ENCODE results near the gene PILRB. TPM values are rescaled to one million over a fixed set of nuclear protein-coding genes. Genes with fewer than 3 reads are reported as not detected.
"Not testable (repeated sequence)": the region's sequence is repeated elsewhere in the genome, so short reads cannot be mapped to it uniquely, and the experiment has no call there.

PILRB gene
- total RNA-seq, result 10 to 100 TPM; 11.6 to 12.5 TPM
- long read RNA-seq, partial matches to known transcripts, result 0 of 3 reads
- long read RNA-seq, other reads (novel, unspliced or antisense), result 2 of 3 reads

DNA sequence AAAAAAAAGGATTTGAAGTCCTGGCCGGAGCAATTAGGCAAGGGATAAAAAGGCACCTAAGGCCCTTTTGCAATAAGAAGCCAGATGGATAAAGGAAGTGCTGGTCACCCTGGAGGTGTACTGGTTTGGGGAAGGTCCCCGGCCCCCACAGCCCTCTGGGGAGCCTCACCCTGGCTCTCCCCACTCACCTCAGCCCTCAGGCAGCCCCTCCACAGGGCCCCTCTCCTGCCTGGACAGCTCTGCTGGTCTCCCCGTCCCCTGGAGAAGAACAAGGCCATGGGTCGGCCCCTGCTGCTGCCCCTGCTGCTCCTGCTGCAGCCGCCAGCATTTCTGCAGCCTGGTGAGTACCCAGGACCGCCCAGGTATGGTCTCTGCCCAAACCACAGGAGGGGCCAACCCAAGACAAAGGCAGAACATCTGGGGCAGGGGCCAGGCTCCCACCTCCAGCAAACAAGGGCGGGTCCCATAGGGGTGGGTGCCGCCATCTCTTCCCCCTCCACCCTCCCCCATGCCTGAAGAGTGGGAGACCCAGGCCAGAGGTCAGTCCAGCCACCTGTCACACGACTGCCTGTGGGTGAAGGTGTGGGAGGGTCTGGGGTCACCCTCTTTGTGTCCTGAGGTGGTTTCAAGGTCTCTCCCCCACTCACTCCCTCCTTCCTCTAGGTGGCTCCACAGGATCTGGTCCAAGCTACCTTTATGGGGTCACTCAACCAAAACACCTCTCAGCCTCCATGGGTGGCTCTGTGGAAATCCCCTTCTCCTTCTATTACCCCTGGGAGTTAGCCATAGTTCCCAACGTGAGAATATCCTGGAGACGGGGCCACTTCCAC is at the start of gene PILRB:
TSS of gene PILRB (plus strand) at position 91 of the 830 bp plus-strand sequence. CDS start at position 277, 186 bp downstream.
- DNase-seq (no peak), ATAC-seq (no peak)
- intact Hi-C loops (cut with DNase I), result no loop called here

- ATAC-seq; intact Hi-C loops (cut with DNase I); DNase-seq: not testable (repeated sequence)
These were observed 39.6 kb upstream of the PILRB start for GRCh38 chr7:100318329-100318728.

DNA sequence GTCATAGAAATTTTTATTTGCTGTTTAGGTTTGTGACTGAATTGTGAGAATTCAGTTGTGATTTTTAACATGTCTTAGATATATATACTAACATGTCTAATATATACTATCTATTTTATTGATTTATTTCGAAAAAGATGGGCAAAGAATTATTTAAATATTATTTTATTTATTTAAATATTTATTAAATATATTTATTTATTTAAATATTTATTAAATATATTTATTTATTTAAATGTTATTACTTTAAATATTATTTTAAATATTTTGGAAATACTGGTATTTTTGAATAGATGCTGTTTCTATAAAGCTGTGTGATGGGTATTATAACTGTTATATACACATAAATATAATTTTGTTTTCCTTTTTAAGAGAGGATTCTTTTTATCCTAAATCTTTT is 36.3 kb upstream of the PILRB start:
- intact Hi-C loops (cut with DNase I); ATAC-seq; DNase-seq: not testable (repeated sequence)

DNA sequence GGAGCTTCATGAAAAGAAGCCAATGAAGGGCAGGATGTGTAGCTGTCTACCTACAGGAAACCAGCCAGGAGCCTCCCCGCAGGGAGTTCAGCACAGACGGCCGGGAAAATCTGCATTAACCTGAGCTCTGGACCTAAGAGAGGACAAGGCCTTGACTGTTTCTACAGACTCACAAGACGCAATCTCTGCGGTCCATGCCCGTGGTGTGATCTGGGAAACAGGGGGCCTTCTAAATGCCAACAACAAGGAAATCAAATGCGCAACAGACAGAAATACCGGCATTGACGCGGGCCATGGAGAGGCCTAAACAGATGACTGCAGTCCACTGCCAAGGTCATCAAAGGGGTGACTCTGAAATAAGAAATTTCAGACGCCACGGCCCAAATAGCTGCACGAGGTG is 33.7 kb upstream of the PILRB start:
- intact Hi-C loops (cut with DNase I); ATAC-seq; DNase-seq: not testable (repeated sequence)

DNA sequence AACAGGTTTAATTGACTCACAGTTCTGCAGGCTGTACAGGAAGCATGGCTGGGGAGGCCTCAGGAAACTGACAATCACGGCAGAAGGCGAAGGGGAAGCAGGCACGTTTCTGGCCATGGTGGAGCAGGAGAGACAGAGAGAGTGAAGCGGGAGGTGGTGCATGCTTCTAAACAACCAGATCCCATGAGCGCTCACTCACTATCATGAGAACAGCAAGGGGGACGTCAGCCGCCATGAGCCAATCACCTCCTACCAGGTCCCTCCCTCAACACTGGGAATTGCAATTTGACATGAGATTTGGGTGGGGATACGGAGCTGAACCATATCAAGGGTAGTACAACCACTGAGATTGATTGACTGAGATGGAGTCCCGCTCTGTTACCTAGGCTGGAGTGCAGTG is 32.2 kb upstream of the PILRB start:
- DNase-seq; intact Hi-C loops (cut with DNase I); ATAC-seq: not testable (repeated sequence)

DNA sequence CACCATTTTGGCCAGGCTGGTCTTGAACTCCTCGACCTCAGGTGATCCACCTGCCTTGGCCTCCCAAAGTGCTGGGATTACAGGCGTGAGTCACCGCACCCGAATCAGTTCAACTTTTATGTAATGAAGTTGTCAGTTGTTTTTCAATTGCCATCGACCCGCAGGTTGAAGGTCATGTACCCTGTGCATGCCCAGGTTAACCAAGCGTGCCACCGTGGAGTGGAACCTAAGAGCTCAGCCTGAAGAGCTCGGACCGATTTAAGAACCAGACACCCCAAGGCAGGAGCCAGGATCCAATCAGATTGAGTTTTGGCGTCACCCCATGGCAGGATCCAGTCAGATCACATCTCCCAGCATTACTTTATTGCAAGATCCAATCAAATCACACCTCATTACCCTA is 31.0 kb upstream of the PILRB start:
- intact Hi-C loops (cut with DNase I); ATAC-seq; DNase-seq: not testable (repeated sequence)

DNA sequence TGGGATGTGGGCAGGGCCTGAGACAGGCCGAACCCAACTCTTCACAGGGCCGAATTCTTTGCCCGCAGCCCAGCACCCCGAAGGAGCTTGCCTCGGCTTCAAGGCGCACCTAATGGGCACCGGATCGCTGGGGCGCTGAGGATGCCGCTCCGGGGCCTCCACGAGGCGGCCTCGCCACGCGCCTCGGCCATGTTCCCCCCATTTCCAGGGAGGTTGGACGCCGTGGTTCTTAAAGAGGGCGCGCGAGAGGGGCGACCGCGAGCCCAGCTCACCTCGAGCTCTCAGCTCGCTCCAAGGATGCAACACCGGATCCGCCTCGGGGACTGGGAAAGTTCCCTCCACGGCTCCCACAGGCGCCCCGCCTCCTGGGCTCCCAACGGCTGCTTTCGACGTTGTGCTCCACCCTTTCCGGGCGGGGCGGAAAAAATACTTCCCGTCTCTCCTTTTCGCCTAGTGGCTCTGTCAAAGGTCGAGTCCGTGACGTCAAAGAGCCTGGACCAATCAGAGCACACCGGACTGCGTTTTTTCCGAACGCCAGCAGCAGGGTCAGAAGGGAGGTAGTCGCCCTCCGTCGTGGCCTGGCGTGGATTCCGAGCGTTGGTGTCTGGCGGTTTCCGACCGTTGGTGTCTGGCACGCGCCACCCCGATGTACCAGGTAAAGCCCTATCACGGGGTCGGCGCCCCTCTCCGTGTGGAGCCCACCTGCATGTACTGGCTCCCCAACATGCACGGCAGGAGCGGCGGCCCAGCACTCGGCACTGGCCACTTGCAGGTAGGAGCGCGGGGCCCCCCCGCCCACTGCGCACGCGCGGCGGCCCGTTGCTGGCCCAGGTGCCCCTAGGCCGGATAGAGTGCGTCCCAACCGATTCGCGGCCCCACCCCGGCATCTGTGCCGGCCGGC is 22.1 kb upstream of the PILRB start:
- DNase-seq, result peak; percentile 95
- peak; percentile 99 for ATAC-seq
- intact Hi-C loops (cut with DNase I), result not testable (repeated sequence)

GRCh38 chr7:100338083-100338696 is 19.7 kb upstream of the PILRB start:
- ATAC-seq; DNase-seq; intact Hi-C loops (cut with DNase I): not testable (repeated sequence)

- DNase-seq; ATAC-seq; intact Hi-C loops (cut with DNase I): not testable (repeated sequence)
These were observed 16.6 kb upstream of the PILRB start for GRCh38 chr7:100341286-100341685.

DNA sequence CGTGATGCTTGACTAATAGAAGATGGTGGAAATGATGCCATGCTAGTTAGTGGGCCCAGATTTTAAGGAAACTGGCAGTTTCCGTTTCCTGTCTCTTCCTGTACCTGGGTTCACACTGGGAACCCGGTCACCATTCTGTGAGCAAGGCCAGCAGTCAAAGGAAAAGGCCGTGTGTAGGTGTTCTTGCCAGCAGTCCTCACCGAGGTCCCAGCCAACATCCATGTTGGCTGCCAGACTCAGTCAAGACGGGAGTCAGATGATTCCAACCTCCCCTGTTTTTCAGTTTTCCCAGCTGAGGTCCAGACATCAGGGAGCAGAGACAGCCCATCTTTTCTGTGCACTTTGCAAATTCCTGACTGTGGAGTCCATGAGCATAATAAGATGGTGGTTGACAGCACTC is 15.2 kb upstream of the PILRB start:
- intact Hi-C loops (cut with DNase I), result no loop called here
- DNase-seq (no peak), ATAC-seq (peak in 1 of 2 donors; percentile 58)

DNA sequence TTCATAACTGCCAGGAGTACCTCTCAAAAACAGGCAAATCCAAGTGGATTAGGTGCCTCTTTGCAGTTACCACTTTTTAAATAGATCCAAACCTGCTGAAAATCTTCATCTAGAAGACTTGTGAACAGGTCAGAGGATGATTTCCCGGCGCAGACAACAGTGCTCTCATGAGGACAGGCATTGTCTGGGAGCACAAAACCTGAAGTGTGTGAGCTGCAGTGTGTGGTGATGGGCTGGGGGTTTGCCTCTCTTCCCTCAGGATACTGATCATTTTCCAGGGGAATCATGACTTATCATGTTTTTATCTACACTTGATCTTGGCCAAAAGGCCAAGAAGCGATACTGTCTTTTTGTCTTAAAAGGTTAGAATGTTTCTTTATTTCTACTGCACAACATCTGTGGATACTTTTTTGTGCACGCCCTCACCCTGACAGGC is 13.8 kb upstream of the PILRB start:
- DNase-seq; ATAC-seq; intact Hi-C loops (cut with DNase I): not testable (repeated sequence)

DNA sequence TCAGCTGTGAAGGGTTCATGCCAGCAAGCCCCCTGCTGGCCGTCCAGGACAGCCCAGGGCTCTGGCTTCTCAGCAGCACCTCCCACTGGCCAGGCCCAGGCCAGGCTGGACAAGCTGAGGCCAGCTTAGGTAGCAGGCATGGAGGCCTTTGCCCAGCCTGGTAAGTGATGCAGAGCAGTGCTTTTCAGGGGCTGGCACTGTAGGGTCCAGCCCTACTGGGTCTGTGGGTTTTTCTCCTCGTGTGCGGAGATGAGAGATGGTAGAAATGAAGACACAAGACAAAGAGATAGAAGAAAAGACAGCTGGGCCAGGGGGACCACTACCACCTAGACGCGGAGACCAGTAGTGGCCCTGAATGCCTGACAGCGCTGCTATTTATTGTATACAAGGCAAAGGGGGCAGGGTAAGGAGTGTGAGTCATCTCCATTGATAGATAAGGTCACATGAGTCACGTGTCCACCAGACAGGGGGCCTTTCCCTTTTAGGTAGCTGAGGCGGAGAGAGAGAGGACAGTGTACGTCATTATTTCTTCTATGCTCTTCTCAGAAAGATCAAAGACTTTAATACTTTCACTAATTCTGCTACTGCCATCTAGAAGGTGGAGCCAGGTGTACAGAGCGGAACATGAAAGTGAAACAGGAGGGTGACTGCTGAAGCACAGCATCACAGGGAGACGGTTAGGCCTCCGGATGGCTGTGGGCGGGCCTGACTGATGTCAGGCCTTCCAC is 13.2 kb upstream of the PILRB start:
- intact Hi-C loops (cut with DNase I), result not testable (repeated sequence)
- ATAC-seq (peak; percentile 88 to 90), DNase-seq (peak; percentile 48)

GRCh38 chr7:100345288-100345672 is 12.6 kb upstream of the PILRB start:
- intact Hi-C loops (cut with DNase I), result not testable (repeated sequence)
- ATAC-seq, result peak; percentile 39 to 76
- DNase-seq, result peak; percentile 80

- DNase-seq, result no peak
- no peak for ATAC-seq
- intact Hi-C loops (cut with DNase I), result no loop called here
These were observed 11.0 kb upstream of the PILRB start for GRCh38 chr7:100346921-100347320.

GRCh38 chr7:100348805-100349204 is 9.1 kb upstream of the PILRB start:
- DNase-seq, result no peak
- intact Hi-C loops (cut with DNase I), result no loop called here
- ATAC-seq, result no peak

GRCh38 chr7:100349757-100350156 is 8.2 kb upstream of the PILRB start:
- intact Hi-C loops (cut with DNase I), result no loop called here
- no peak for ATAC-seq
- no peak for DNase-seq

GRCh38 chr7:100351657-100352058 is 6.3 kb upstream of the PILRB start:
- DNase-seq (no peak), ATAC-seq (no peak)
- intact Hi-C loops (cut with DNase I), result no loop called here

DNA sequence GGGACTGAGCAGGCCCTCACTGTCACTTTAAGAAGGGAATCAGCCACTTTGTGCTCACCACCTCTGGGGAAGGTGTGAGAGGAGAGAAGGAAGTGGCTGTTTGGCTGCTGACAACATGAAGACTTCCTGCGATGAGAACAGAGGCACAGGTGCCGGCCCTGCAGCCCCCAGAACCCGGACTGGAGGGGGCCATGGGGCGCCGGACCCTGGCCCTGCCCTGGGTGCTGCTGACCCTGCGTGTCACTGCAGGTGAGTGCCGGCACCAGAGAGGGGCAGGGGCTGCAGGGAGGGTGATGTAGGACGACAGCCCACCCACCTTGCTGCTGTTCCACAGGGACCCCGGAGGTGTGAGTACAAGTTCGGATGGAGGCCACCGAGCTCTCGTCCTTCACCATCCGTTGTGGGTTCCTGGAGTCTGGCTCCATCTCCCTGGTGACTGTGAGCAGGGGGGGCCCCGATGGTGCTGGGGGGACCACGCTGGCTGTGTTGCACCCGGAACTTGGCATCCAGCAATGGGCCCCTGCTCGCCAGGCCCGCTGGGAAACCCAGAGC is 5.6 kb upstream of the PILRB start:
- intact Hi-C loops (cut with DNase I); DNase-seq: not testable (repeated sequence)
- peak in 1 of 2 donors; percentile 36 for ATAC-seq
